DMS79 (cell line): ENCODE results near the gene FAM83E.
"Not testable (repeated sequence)": the region's sequence is repeated elsewhere in the genome, so short reads cannot be mapped to it uniquely, and the experiment has no call there.

ENCODE experiments used
- DNase-seq: peaks from one replicate; lab custom pipeline; 2025; lab: John Stamatoyannopoulos, UW

The FAM83E gene

GRCh38 chr19:48614436-48615230 lies at the start of gene FAM83E:
FAM83E (minus strand) TSS chr19:48615076; CDS start chr19:48613372, 1,704 bp downstream.
- peak; percentile 19 for DNase-seq

GRCh38 chr19:48664476-48664875 lies 49.6 kb upstream of the FAM83E start:
- no peak for DNase-seq

- DNase-seq: no peak
These were observed 48.8 kb upstream of the FAM83E start for GRCh38 chr19:48663667-48664066.

GRCh38 chr19:48661711-48662090 lies 46.8 kb upstream of the FAM83E start:
- no peak for DNase-seq

- no peak for DNase-seq
These were observed 46.2 kb upstream of the FAM83E start for GRCh38 chr19:48660852-48661710.

GRCh38 chr19:48659768-48660167 lies 44.9 kb upstream of the FAM83E start:
- DNase-seq: no peak

- no peak for DNase-seq
These were observed 43.6 kb upstream of the FAM83E start for GRCh38 chr19:48658483-48658882.

- not testable (repeated sequence) for DNase-seq
These were observed 43.0 kb upstream of the FAM83E start for GRCh38 chr19:48657828-48658227.

GRCh38 chr19:48656840-48657474 lies 42.1 kb upstream of the FAM83E start:
- no peak for DNase-seq

GRCh38 chr19:48654299-48655059 lies 39.6 kb upstream of the FAM83E start:
- DNase-seq: no peak

GRCh38 chr19:48651683-48652048 lies 36.8 kb upstream of the FAM83E start:
- no peak for DNase-seq

- DNase-seq: no peak
These were observed 36.3 kb upstream of the FAM83E start for GRCh38 chr19:48650974-48651682.

GRCh38 chr19:48648134-48648533 lies 33.3 kb upstream of the FAM83E start:
- DNase-seq: no peak

- DNase-seq: no peak
These were observed 31.9 kb upstream of the FAM83E start for GRCh38 chr19:48646722-48647216.

- peak; percentile 78 for DNase-seq
These were observed 31.3 kb upstream of the FAM83E start, which contains the start of gene CA11 for GRCh38 chr19:48646001-48646721. CA11 (minus strand) TSS chr19:48646187; CDS start chr19:48645632, 555 bp downstream.

- DNase-seq: no peak
These were observed 30.7 kb upstream of the FAM83E start for GRCh38 chr19:48645620-48646000.

- DNase-seq: peak; percentile 73
These were observed 30.2 kb upstream of the FAM83E start for GRCh38 chr19:48644839-48645619.

GRCh38 chr19:48644355-48644754 lies 29.5 kb upstream of the FAM83E start:
- no peak for DNase-seq

GRCh38 chr19:48642862-48643261 lies 28.0 kb upstream of the FAM83E start:
- DNase-seq: no peak
